Femur (tissue), 1 donor: Measurements from ENCODE around the gene SBF2.

Source experiments
- DNase-seq: peaks from one replicate; pipeline ENCODE4 v3.0.0-alpha.2; 2017

The SBF2 gene

DNA sequence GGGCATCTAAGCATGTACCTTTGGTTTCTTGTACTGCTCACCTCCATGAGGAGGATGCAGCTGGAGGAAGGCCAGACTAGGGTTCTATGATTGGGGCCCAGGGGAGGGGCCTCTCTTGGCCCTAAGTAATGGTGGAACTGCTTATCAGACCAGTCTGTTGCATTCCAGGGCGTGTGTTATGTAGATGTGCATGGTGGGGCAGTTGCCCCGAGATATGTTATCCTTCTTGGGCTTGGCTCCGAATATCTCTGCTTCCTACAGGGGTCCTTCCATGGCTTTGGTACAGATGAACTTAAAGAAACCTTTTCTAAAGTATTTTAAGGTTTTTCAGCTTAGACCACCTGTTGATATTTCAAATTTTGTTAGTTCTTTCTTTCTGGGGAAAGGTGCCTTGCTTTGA lies 504.1 kb downstream of the SBF2 start:
- no peak for DNase-seq

DNA sequence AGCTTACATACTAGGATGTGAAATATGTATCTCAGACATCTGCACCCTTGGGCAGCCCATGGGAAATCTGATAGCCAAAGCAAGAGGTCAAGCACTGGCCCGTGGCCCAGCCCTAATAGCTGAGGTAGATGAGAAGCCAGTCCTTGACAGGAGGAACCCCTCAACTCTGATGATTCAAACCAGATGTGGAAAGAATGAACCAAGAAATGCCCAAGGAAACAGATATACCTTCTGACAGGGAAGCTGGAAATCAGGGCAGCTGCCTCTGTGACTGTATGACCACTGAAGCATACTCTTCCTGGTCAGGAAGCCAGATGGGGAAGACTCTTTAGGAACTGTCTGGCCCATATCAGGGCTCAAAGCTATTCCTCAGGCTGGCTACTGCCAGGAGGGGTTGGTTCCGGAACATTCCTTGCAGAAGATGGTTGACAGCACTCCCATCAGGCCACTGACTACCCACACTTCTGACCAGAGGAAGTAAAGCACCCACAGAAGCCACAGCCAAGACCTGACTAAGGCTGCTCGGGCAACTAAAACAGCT lies 506.0 kb downstream of the SBF2 start:
- peak; percentile 60 for DNase-seq

DNA sequence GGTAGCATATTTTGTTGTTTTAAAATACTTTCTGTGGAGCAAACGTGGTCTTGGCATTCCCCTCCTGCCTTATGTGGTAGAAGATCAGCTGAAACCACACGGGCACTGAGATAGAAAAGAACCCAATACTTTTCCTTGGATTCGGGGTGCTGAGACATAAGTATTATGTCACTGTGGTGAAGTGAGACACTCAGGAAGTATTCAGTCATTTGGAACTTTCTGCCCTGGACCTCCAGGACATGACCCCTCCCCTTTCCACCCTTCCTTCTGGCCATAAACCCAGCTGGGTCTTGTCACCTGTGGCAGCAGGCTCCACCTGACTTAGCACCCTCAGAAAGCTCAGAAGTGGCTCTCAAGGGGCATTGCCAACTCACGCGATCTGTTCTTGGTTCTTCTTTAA lies 506.8 kb downstream of the SBF2 start:
- DNase-seq, result no peak

DNA sequence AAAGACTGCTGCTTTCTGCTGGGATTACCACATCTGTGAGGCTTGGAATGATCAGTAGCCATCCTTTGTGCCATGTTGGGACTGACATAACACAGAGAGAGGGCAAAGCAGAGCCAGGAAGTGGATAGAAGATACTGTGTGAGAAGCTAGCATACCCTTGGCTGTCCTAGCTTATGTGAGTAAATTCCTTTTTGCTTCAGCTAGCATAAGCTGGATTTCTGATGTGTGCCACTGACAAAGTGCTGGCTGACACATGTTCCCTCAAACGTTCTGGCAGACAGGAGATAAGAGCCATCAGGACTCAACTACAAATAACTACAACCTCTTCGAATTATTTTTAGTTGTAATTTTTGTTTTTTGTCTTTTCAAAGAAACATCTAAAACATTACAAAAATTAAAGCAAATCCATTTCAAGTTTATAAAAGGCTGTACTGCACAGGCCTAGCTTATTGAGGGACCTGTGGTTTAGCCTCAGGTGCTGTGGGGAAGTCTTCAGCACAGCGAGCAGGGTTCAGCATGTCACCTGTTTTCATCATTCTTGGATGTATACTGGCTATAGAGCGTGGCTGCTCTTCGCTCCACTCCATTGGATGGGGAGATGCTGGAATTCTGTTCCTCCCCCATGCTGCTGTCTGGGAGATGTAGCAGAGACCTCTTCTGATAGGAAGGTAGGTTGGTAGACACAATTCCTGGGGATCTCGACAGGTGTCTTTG lies 509.3 kb downstream of the SBF2 start:
- DNase-seq, result no peak

DNA sequence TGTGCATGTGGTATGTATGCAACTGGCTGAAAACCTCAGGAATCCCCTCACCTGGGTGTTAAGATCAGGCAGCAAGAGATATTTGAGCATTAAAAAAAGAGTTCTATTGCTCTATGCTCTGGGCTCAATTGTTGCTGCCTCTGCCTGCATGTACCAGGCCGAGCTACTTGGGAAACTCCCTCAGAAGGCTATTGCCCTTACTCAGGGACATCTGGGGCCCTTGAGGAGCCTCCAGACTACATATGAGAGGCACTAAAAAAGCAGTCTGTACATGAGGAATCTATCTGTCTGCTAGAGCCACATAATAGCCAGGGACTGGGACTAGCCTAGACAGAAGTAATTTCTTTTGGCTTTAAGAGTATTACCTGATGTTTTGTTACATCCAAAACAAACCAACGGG lies 510.0 kb downstream of the SBF2 start:
- no peak for DNase-seq

DNA sequence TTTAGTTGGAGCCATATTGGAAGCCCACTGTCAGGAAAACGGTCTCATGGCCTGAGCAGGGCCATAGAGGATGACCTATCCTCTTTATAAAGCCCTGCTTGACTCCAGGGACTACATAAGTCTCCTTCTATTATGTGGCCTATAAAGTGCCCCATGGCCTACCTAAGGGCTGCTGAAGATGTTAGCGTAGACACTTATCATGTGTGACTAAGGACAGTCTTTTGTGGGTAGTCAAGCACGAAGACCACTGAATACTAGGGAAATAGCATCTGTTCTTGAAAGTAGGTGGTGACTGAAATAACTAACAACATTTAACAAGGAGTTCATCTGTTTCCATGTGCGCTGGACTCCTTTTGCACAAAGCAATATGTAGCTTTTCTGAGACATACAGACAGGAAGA lies 513.1 kb downstream of the SBF2 start:
- DNase-seq, result no peak

DNA sequence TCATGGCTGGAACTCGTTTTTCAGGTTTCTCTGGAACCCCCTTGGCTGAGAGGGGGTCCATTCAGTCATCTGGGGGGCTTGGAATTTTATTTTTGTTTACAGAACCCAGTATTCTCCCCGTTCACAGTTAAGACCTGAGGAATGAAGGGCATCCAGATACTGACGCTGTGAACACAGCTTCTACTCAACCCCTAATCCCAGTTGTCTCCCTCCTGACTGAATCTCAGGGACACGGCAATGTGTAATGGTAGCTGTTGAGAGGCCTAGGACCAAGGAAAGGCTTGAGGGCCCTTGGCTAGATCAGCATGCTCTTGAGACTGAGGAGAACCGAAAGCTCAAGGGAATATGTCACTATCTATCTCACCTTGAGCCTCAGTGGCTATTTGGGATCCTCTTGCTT lies 516.5 kb downstream of the SBF2 start:
- DNase-seq, result no peak

DNA sequence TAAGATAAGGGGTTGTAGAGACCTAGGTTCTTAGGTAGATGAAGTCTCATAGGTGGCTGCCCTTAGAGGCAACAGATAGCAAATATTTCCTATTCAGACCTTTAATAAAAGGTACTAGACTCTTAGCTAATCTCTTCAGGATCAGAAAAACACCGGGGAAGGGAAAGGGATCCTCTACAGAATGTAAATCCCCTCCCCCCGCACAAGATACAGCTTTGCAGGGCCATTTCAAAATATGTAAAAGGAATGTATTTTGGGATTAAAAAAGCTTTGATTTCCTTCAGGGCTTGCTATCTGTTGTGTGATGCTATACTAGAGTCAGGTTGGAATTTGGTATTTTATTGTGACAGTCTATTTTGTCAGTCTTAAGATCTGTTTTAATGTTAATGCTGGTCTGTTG lies 517.0 kb downstream of the SBF2 start:
- DNase-seq, result no peak

DNA sequence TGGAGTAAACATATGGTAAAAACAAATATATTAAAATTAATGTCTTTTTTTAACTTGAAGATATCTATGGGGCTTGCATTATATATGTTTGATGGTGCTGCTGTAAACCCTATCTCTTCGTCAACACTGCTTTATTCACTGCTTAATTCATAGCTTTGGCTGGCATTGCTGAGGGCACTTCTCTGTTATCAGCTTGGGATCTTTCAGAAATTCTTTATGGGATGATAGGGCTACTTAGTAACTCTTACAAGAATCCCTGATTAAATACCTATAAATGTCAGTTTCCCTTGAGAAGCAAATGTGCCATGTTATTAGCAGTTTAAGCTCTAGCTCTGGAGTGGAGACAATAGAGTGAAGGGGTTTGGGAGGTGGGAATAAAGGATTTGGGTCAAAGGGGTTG lies 517.8 kb downstream of the SBF2 start:
- no peak for DNase-seq

DNA sequence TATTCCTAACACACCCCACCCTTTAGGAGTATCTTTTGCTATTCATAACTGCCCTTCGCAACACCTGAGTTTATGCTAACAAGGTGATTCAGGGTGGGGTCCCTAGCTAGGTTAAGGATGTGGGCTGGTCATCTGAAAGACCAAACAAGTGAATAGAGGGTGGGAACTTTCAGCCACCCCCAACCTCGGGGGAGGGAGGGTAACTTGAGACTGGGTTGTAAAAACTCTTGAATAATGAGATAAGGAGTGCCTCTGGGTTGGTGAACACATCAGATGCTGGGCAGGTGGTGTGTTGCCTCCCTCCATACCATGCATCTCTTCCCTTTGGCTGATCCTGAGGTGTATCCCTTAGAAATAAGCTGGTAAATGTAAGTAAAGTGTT lies 518.6 kb downstream of the SBF2 start:
- DNase-seq, result no peak

DNA sequence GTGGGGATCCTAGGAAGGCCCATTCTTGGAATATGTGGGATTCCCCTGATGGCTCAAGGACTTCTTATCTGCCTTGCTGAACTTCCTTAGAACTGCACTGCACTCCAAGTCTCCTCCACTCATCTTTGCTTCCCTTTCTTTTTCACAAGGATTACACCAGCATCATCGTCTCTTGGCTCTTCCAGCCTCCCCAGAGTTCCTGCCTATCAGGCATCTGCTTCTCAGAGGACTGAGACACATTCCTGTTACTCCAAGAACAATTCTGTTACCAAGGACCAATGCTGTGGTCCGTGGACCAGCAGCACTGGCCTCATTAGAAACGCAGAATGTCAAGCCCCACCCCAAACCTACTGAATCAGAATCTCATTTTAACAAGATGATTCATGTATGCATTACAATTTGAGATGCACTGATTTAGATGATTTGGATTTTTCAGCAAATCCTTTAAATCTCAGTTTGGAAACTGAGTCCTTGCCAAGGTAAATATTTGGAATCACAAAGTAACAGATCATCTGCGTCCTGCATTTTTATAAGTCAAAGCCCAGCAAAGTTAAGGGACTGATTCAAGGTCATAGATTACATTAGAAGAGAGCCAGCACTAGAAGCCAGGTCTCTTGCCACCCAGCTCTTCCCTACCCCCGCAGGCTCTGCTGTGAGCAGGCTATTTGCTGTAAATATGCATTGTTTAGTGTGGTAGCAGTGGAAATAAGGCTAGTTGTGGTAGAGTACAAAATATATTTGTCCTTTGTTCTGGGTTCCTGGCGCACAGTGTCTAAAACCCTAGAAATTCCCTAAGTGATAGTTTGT lies 519.2 kb downstream of the SBF2 start:
- no peak for DNase-seq

DNA sequence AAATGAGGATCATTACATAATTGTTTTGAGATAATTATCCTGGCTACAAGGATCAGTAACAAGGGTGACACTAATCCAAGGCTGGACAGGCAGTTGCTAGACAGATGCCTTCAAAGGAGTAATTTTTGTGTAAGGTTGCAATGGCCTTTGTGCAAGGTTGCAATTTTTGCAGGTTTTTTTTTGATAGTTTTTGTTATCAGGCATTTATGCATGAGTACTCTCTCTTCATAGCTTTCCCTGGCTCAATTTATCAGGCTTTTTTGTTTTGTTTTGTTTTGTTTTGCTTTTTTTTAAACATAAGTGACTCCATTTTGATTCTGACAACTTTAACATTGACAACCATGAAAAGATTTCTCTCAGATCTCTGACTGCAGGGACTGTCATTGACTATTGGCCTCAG lies 519.9 kb downstream of the SBF2 start:
- DNase-seq, result no peak

DNA sequence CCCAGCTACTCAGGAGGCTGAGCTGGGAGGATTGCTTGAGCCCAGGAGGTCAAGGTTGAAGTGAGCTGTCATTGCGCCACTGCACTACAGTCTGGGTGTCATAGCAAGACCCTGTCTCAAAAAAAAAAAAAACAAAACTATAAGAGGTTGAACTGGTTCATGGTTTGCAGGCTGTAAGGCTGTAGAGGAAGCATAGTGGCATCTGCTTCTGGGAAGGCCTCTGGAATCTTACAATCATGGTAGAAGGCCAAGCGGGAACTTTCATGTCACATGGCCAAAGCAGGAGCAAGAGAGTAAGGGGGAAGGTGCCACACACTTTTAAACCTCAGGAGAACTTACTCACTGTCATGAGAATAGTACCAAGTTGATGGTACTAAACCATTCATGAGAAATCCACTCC lies 520.5 kb downstream of the SBF2 start:
- DNase-seq, result no peak

DNA sequence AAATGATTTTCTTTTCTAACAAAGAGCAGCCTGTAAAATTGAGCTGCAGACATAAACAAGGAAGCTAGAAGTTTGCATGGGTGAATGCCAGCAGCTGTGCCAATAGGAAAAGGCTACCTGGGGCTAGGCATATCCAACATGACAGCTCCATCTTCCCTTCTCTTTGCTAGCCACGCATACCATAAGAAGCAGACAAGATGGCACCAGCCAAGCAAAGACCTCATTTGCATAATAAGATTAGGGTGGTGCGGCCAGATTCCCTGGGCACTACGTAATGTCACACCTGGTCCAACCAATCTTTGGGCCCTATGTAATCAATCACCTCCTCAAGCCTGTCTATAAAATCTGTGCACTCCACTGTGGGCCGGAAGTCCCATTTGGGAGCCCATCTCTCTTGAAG lies 521.8 kb downstream of the SBF2 start:
- no peak for DNase-seq

DNA sequence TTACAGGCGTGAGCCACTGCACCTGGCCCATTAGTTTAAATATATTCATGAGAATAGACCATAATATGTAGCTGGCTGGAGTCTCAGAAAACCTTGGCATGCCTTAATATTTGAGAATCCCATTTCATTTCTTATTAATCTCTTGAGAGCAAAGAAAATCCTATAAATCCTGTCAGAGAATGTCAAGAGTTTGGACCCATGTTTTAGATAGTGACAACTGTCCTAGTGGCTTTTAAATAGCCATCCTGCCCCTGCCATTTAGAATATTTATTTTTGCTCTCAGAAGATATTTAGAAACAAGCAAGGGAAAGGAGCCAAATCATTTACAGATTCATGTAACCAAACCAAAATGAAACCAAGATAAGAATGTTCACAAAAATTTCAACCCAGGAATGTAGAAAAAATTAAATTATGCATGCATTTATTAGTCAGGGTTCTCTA lies 522.9 kb downstream of the SBF2 start:
- DNase-seq, result no peak

DNA sequence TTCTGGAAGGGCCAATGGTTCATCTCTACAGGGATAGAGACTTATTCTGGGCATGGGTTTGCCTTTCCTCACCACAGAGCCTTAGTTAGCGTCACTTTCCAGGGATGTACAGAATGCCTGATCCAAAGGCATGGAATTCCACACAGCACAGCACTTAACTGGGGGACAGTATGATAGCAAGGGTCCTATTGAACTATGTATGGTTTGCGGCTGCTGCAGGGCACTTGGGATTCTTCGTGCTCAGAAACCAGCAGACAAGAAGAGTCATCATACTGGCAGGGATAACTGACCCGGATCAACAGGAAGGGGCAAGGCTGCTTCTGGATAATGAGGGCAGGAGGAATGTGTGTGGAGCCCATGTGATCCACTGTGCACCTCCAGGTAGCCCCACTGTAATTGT lies 524.4 kb downstream of the SBF2 start:
- no peak for DNase-seq

DNA sequence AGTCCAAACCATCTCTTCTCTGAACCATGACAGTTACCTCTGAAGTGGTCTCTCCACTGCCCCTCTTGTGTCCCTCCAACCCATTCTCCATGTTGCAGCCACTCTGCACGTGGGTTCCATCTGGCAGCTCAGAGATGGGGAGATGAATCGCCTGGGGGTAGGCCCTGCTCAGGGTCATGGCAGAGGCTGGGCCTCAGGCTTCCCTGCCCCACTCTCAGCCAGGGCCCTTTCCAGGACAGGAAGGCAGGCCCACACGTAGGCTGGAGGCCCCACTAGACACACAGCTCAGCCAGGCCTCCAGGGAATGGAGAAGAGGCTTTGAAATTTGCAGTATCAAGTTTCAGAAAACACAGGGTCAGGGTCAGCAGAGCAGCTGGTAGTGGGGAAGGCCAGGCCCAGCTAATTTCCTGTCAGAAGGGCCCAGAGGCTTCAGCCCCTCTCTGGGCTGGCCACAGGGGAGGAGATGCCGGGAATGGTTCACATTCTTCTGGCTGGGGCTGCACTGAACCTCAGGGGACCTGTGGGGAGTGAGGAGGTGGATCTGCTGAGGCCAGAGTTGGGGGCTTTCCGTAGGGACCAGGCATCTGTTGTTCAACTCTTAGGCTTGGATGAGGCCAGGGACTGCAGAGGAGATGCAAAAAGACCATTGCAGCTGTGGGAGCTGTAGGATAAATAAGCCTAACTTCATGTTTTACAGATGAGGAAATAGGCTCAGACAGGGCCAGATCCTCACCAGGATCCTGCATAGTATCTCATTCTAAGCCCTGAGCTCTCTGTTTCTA lies 528.5 kb downstream of the SBF2 start:
- DNase-seq, result peak; percentile 91

DNA sequence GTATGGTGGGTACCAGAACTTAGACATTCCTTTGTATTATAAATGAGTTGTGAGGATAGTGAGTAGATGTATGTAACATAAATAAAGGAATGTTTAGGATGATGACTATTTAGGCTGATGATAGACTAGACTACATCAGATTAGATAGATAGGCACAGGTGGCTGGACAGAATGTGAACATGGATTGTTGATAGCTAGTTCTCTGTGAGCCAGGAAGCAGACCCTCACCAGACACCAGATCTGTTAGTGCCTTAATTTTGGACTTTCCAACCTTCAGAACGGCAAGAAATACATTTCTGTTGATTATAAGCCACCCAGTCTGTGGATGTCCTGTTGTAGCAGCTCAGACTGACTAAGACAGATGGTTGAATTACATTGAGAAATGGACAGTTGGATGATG lies 530.7 kb downstream of the SBF2 start:
- no peak for DNase-seq

DNA sequence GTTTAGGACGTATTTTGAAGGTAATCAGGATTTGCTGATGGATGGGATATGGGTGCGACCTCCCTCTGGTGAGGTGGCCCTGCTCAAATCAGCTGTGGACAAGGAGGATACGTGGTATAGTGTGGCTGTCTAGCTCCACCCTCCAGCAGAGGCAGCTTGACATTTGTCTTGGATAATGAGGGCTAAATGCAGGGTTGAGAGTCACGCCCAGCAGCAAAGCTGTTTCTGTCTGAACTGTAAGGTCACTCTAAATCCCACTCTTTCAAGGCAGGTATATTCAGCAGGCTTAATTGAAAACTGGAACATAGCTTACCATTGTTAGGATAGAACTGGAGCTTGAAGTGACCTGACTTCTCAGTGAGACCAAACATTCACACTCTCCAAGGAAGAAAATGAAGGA lies 531.5 kb downstream of the SBF2 start:
- no peak for DNase-seq

DNA sequence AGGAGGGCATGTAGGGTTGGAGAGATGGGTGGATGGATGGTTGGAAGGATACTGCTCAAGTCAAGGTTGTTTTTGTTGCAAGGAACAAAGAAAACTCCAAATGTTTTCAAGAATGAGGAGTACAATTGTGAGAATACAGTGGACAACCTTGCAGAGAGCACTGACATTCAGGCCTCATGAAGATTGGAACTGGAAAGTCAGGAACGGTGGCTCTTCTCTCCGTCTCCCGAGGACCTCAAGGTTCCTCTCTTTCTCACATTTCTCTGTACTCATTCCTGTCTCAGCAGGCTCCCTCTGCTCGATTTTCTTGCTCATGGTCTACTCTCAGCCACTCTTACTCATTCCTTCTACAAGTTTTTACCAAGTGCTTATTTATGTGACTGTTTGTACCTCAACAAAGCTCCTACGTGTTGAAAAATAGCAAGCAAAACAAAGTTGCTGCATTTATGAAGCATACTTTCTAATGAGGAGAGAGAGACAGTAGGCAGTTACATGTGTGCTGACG lies 532.5 kb downstream of the SBF2 start:
- DNase-seq, result no peak

DNA sequence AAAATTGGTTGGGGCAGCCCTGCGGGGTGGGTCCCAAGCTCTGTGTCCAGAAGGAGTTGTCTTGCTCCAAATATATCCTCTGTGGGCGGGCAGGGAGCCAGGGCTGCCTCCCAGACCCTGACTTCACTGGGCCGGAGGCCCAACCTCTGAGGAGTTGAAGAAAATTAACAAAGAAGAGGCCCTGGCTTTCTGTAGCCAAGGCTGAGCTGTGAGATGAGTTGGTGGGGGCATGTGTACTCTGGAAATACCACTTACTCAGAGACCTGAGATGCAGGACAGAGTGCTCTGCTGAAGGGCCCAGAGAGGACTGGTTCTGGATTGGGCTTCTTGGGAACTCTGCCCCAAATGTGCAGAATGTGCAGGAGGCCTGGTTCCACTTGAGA lies 533.8 kb downstream of the SBF2 start:
- peak; percentile 92 for DNase-seq

DNA sequence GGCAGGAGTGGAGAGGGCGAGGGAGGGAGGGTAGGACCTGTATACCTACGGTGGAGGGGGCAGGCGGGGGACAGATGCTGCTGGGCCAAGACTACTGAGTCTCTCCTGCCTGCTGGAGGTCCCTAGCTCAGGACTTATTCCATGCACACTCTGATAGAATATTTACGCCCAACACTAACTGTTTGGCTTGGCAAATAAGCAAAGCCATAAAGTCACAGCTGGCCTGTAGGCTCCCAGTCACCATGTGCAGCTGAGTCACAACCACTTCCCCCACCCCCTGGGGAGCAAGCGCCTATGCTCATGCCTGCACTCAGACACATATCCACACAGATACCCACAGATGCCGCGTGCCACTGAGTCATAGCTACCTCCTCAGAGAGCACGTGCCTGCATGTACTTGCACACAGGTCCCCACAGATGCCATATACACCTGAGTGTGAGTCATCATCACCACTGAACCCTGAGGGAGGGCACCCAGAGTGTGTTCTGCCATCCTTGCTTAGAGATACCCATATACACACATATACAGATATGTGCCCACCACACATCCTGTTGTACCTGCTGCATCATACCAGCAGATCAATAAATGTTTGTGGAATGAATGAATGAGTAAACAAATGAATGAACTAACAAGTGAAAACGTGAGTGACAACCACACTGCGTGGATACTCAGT lies 534.4 kb downstream of the SBF2 start:
- peak; percentile 81 for DNase-seq
